Activated naive CD4-positive, alpha-beta T cell treated with Interleukin-2 at 50 U/mL for 16 hours (primary cell): Measurements from ENCODE around the gene RNF220.
A peak's percentile ranks its signal among the peaks of the same experiment; 100 is the strongest.

Source experiments
- DNase-seq: peaks from one replicate; pipeline ENCODE4 v3.0.0-alpha.2; 2020

The RNF220 gene

GRCh38 chr1:44591381-44591780 is 186.3 kb downstream of the RNF220 start:
- no peak for DNase-seq

GRCh38 chr1:44592208-44593145 is 187.4 kb downstream of the RNF220 start:
- no peak for DNase-seq

GRCh38 chr1:44594353-44594752 is 189.3 kb downstream of the RNF220 start:
- DNase-seq: no peak

GRCh38 chr1:44594871-44595735 is 190.0 kb downstream of the RNF220 start:
- DNase-seq: peak; percentile 79

GRCh38 chr1:44596511-44596910 is 191.5 kb downstream of the RNF220 start:
- no peak for DNase-seq

GRCh38 chr1:44598167-44598566 is 193.1 kb downstream of the RNF220 start:
- DNase-seq: no peak

- DNase-seq: no peak
Measured at GRCh38 chr1:44602634-44603628, 197.9 kb downstream of the RNF220 start.

GRCh38 chr1:44603718-44604117 is 198.7 kb downstream of the RNF220 start:
- DNase-seq: no peak

- no peak for DNase-seq
Measured at GRCh38 chr1:44604157-44604955, 199.3 kb downstream of the RNF220 start.

GRCh38 chr1:44605914-44606615 is 201.0 kb downstream of the RNF220 start:
- no peak for DNase-seq

- no peak for DNase-seq
Measured at GRCh38 chr1:44606701-44607281, 201.7 kb downstream of the RNF220 start.

GRCh38 chr1:44608141-44608540 is 203.1 kb downstream of the RNF220 start:
- DNase-seq: no peak

- DNase-seq: peak; percentile 14
Measured at GRCh38 chr1:44609412-44609767, 204.3 kb downstream of the RNF220 start.

GRCh38 chr1:44609768-44610526 is 204.9 kb downstream of the RNF220 start:
- DNase-seq: no peak

- no peak for DNase-seq
Measured at GRCh38 chr1:44610527-44611148, 205.6 kb downstream of the RNF220 start.

GRCh38 chr1:44611419-44611818 is 206.4 kb downstream of the RNF220 start:
- DNase-seq: no peak

GRCh38 chr1:44611866-44612265 is 206.8 kb downstream of the RNF220 start:
- no peak for DNase-seq

- DNase-seq: no peak
Measured at GRCh38 chr1:44613941-44614340, 208.9 kb downstream of the RNF220 start.

GRCh38 chr1:44616284-44616990 is 211.4 kb downstream of the RNF220 start:
- no peak for DNase-seq
